ENCODE data around the gene SDSL. TPM values are rescaled to one million over a fixed set of nuclear protein-coding genes. Genes with fewer than 3 reads are reported as not detected.

The SDSL gene
- total RNA-seq, 1 experiment from 2014 or later, result 0.52 TPM

DNA sequence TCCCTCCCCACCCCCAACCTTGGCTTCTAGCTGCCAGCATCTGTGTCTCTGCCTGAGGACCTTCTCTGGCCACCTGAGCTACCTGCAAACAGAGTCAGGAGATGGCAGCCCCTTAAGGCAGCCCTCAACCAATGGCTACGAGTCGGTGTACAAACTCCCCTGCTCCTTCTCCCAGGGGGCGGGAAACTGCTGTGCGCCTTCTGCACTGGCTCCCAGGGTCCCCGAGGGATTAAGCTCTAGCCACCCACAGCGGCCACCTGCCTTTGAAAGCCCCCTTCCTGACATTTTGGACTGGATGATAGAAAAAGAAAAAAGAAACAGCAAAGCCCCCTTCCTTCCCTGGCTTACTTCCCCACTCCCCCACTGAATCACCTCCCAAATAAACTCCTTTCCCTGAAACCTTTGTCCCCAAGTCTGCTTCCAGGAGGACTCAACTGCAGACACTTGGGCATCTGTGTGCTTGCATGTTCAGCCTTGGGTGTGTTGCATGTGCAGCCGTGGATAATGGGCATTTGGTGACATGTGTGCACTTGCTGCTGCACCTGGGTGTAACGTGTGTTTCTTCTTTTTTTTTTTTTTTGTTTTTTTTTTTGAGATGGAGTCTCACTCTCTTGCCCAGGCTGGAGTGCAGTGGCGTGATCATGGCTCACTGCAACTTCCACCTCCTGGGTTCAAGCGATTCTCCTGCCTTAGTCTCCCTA, 24.5 kb upstream of the SDSL start:
- peaks cover 3% of the 10 kb centered on the region; the same call in 1 of the 2 replicates for H3K4me1 Mint-ChIP-seq
- H3K4me3 Mint-ChIP-seq, result no peak overlapping the region
- DNase-seq (ENCODE audit: low spot score) (no peak), ATAC-seq (no peak)
- TF ChIP-seq, protein P1, sequence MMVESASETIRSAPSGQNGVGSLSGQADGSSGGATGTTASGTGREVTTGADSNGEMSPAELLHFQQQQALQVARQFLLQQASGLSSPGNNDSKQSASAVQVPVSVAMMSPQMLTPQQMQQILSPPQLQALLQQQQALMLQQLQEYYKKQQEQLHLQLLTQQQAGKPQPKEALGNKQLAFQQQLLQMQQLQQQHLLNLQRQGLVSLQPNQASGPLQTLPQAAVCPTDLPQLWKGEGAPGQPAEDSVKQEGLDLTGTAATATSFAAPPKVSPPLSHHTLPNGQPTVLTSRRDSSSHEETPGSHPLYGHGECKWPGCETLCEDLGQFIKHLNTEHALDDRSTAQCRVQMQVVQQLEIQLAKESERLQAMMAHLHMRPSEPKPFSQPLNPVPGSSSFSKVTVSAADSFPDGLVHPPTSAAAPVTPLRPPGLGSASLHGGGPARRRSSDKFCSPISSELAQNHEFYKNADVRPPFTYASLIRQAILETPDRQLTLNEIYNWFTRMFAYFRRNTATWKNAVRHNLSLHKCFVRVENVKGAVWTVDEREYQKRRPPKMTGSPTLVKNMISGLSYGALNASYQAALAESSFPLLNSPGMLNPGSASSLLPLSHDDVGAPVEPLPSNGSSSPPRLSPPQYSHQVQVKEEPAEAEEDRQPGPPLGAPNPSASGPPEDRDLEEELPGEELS (CRISPR knock-in tag; IDR thresholded peaks at IDR 0.05), result no peak
- TF ChIP-seq GABPB1 (CRISPR knock-in tag; IDR thresholded peaks at IDR 0.05) (no peak), GRHL2 (CRISPR knock-in tag; IDR thresholded peaks at IDR 0.05; ENCODE audit: insufficient replicate concordance, severe bottlenecking) (no peak), ZNF396 (CRISPR knock-in tag; IDR thresholded peaks at IDR 0.05; ENCODE audit: borderline replicate concordance) (no peak), SMAD3 (CRISPR knock-in tag; IDR thresholded peaks at IDR 0.05; ENCODE audit: borderline replicate concordance) (no peak), GTF2I (CRISPR knock-in tag; conservative IDR thresholded peaks at IDR 0.05) (no peak), ATF1 (CRISPR knock-in tag; IDR thresholded peaks at IDR 0.05) (no peak)
- TF ChIP-seq, protein P2, sequence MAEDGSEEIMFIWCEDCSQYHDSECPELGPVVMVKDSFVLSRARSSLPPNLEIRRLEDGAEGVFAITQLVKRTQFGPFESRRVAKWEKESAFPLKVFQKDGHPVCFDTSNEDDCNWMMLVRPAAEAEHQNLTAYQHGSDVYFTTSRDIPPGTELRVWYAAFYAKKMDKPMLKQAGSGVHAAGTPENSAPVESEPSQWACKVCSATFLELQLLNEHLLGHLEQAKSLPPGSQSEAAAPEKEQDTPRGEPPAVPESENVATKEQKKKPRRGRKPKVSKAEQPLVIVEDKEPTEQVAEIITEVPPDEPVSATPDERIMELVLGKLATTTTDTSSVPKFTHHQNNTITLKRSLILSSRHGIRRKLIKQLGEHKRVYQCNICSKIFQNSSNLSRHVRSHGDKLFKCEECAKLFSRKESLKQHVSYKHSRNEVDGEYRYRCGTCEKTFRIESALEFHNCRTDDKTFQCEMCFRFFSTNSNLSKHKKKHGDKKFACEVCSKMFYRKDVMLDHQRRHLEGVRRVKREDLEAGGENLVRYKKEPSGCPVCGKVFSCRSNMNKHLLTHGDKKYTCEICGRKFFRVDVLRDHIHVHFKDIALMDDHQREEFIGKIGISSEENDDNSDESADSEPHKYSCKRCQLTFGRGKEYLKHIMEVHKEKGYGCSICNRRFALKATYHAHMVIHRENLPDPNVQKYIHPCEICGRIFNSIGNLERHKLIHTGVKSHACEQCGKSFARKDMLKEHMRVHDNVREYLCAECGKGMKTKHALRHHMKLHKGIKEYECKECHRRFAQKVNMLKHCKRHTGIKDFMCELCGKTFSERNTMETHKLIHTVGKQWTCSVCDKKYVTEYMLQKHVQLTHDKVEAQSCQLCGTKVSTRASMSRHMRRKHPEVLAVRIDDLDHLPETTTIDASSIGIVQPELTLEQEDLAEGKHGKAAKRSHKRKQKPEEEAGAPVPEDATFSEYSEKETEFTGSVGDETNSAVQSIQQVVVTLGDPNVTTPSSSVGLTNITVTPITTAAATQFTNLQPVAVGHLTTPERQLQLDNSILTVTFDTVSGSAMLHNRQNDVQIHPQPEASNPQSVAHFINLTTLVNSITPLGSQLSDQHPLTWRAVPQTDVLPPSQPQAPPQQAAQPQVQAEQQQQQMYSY (CRISPR knock-in tag; IDR thresholded peaks at IDR 0.05), result no peak
- H3K27ac Mint-ChIP-seq, result no peak overlapping the region
- ChIA-PET CTCF (interaction anchor here (1.1 kb wide), 1 partner anchor 28 kb away, joined by 4 read pairs; no protein-coding TSS in a partner anchor), POLR2A (no interaction called here)
- no peaks in the 10 kb centered on the region for H3K36me3 Mint-ChIP-seq
- H3K27me3 Mint-ChIP-seq (ENCODE audit: low read depth), result peaks cover 3% of the 10 kb centered on the region; the same call in 1 of the 2 replicates
- no peaks in the 10 kb centered on the region for H3K9me3 Mint-ChIP-seq

DNA sequence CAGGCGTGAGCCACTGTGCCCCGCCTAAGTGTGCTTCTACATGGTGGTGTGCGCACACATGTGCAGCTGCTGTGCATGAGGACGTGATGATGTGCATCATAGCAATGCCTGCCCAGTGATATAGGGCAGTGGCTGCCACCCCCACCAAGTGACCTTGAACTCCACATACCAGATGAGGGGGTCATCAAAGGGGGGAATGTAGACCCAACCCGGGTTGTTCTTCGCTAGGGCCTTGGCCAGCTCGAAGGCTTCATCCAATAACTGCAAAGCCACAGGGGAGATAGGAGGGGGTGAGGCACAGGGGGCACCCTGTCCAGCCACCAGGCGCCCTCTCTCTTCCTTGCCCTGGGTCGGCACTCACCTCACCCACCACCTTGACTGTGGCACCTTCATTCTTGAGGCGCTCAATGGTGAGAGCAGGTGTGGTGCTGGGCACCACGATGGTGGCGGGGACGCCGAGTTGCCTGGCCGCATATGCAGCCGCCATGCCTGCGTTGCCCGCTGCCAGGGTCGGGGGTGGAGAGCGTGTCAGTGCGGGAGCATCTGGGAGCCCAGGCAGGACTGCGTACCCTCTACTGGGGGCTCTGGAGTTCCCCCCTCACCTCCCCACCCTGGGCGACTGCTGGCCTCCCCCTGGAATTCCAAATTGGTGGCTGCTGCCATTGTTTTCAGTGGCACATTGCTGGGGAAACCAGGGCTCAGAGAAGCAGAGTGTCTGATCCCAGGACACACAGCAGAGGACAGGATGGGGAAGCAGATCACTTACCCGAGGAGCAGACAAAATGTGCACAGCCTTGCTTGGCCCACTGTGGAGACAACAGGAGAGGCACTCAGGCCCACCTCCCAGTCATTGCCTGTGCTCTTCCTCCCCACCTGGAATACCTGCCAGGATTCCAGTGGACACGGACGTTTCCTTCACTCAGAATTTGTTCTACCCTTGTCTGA, 23.6 kb upstream of the SDSL start:
- H3K27ac Mint-ChIP-seq, result no peak overlapping the region
- H3K9me3 Mint-ChIP-seq, result no peaks in the 10 kb centered on the region
- no peak for DNase-seq (ENCODE audit: low spot score)
- ATAC-seq, result no peak
- POLR2A ChIA-PET, result no interaction called here
- TF ChIP-seq ZNF317 (CRISPR knock-in tag; IDR thresholded peaks at IDR 0.05; ENCODE audit: borderline replicate concordance, low read depth) (no peak), CREM (CRISPR knock-in tag; IDR thresholded peaks at IDR 0.05) (no peak), TEAD1 (CRISPR knock-in tag; IDR thresholded peaks at IDR 0.05) (no peak), FOXP1 (CRISPR knock-in tag; IDR thresholded peaks at IDR 0.05; ENCODE audit: borderline replicate concordance) (no peak), NFATC4 (CRISPR knock-in tag; IDR thresholded peaks at IDR 0.05) (no peak)
- TF ChIP-seq, protein P3, sequence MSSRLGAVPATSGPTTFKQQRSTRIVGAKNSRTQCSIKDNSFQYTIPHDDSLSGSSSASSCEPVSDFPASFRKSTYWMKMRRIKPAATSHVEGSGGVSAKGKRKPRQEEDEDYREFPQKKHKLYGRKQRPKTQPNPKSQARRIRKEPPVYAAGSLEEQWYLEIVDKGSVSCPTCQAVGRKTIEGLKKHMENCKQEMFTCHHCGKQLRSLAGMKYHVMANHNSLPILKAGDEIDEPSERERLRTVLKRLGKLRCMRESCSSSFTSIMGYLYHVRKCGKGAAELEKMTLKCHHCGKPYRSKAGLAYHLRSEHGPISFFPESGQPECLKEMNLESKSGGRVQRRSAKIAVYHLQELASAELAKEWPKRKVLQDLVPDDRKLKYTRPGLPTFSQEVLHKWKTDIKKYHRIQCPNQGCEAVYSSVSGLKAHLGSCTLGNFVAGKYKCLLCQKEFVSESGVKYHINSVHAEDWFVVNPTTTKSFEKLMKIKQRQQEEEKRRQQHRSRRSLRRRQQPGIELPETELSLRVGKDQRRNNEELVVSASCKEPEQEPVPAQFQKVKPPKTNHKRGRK (CRISPR knock-in tag; IDR thresholded peaks at IDR 0.05; ENCODE audit: borderline replicate concordance), result no peak
- TF ChIP-seq, protein P4, sequence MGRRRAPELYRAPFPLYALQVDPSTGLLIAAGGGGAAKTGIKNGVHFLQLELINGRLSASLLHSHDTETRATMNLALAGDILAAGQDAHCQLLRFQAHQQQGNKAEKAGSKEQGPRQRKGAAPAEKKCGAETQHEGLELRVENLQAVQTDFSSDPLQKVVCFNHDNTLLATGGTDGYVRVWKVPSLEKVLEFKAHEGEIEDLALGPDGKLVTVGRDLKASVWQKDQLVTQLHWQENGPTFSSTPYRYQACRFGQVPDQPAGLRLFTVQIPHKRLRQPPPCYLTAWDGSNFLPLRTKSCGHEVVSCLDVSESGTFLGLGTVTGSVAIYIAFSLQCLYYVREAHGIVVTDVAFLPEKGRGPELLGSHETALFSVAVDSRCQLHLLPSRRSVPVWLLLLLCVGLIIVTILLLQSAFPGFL (CRISPR knock-in tag; IDR thresholded peaks at IDR 0.05; ENCODE audit: borderline replicate concordance), result no peak
- TF ChIP-seq, protein P5, sequence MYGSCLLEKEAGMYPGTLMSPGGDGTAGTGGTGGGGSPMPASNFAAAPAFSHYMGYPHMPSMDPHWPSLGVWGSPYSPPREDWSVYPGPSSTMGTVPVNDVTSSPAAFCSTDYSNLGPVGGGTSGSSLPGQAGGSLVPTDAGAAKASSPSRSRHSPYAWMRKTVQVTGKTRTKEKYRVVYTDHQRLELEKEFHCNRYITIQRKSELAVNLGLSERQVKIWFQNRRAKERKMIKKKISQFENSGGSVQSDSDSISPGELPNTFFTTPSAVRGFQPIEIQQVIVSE (CRISPR knock-in tag; IDR thresholded peaks at IDR 0.05; ENCODE audit: borderline replicate concordance), result no peak
- H3K27me3 Mint-ChIP-seq (ENCODE audit: low read depth), result peaks cover 3% of the 10 kb centered on the region; the same call in 1 of the 2 replicates
- CTCF ChIA-PET, result no interaction called here
- H3K4me3 Mint-ChIP-seq, result no peak overlapping the region
- no peaks in the 10 kb centered on the region for H3K36me3 Mint-ChIP-seq
- no peaks in the 10 kb centered on the region for H3K4me1 Mint-ChIP-seq
